Vagina (tissue), 2 donors: ENCODE measurements around the gene SCARB1. TPM values are rescaled to one million over a fixed set of nuclear protein-coding genes. Genes with fewer than 3 reads are reported as not detected.

ENCODE experiments used
- DNase-seq, 2 donors: peaks; one replicate each; pipeline ENCODE4 v3.0.0-alpha.2; 2017; ENCODE audit errors: extremely low spot score in 2 of 2
- H3K27ac ChIP-seq: fragments of 200-600 bp; sonication (generic); one replicate; pipeline ENCODE4 v1.5.1; 2019
- H3K27me3 ChIP-seq: fragments of 200-600 bp; sonication (generic); one replicate; pipeline ENCODE4 v1.5.1; 2019
- H3K36me3 ChIP-seq, 2 donors: fragments of 200-600 bp; sonication (generic); one replicate each; pipeline ENCODE4 v1.5.1; 2017 to 2019
- H3K4me1 ChIP-seq: fragments of 200-600 bp; sonication (generic); one replicate; pipeline ENCODE4 v1.5.1; 2019
- H3K4me3 ChIP-seq, 2 donors: fragments of 200-600 bp; sonication (generic); 1 replicate in 1 of 2; 2 replicates in 1 of 2; pipeline ENCODE4 v1.5.1; 2016 to 2019
- H3K9me3 ChIP-seq: fragments of 200-600 bp; sonication (generic); one replicate; pipeline ENCODE4 v1.5.1; 2019
- CTCF ChIP-seq, 3 experiments: fragments of 450-650 bp in 2 of 3; fragments of 200-600 bp in 1 of 3; sonication (generic) in 1 of 3; IDR thresholded peaks; one replicate each; pipeline ENCODE4 v1.5.1; 2017 to 2019; ENCODE audit warnings: antibody characterized with exemption in 3 of 3, mild to moderate bottlenecking in 2 of 3, moderate library complexity in 2 of 3
- POLR2A ChIP-seq, 2 donors: fragments of 450-650 bp; IDR thresholded peaks; one replicate each; pipeline ENCODE4 v1.6.1; 2017; ENCODE audit warnings: antibody characterized with exemption in 2 of 2, mild to moderate bottlenecking in 2 of 2, moderate library complexity in 2 of 2
- POLR2AphosphoS5 ChIP-seq, 2 donors: sonication (generic); formaldehyde crosslinking; IDR thresholded peaks; one replicate each; pipeline ENCODE4 v1.9.0; 2017; ENCODE audit warnings: antibody characterized with exemption in 2 of 2, mild to moderate bottlenecking in 2 of 2, low read depth in 1 of 2; ENCODE audit not compliant: insufficient read depth in 1 of 2
- intact Hi-C: fragments of 100-400 bp; cut with DNase I; formaldehyde crosslinking; loops from one replicate; pipeline ENCODE4 v1.15.1; 2023
- total RNA-seq: library from RNA; depleted of rRNA; stranded (reverse); fragments of >200 nt; gene quantifications from one replicate; pipeline ENCODE4 v1.2.3, GENCODE V29; 2016

SCARB1 gene
- total RNA-seq, 1 donor from 2014 or later, result 20.6 TPM

DNA sequence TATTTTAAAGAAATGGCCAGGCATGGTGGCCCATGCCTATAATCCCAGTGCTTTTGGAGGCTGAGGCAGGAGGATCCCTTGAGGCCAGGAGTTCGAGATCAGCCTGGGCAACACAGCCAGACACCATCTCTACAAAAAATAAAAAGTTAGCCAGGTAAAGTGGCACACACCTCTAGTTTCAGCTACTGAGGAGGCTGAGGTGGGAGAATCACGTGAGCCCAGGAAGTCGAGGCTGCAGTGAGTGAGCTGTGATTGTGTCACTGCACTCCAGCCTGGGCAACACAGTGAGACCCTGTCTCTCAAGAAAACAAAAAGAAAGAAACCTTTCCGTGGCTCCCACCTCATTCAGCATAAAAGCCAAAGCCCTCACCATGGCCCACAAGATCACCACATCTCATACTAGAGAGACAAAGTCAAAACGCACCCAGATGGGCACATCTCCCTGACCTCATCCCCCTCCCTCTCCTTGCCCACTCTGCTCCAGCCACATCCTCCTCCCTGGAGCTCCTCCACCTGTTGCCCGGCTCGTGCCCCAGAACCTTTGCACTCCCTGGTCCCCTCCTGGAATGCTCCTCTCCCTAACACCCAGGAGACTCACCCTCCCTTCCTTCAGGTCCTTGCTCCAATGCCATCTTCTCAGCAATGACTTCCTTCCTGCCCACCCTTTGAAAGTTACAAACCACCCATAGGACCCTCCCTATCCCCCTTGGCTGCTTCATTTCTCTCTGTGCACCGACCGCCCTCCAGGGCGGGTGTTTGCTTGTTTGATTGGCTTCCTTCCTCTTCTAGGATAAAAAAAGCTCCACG, 4.8 kb upstream of the SCARB1 start:
- no peak for TF ChIP-seq CTCF (IDR thresholded peaks at IDR 0.05)
- TF ChIP-seq POLR2AphosphoS5 (IDR thresholded peaks at IDR 0.05; ENCODE audit: insufficient read depth in 1 of 2, low read depth in 1 of 2), result no peak
- no peak for TF ChIP-seq POLR2A (IDR thresholded peaks at IDR 0.05)
- no peak overlapping the region for H3K4me3 ChIP-seq
- H3K27me3 ChIP-seq, result no peaks in the 10 kb centered on the region
- no peak overlapping the region for H3K27ac ChIP-seq
- H3K36me3 ChIP-seq, result no peaks in the 10 kb centered on the region
- peaks cover 13% of the 10 kb centered on the region for H3K4me1 ChIP-seq
- DNase-seq, result no peak
- H3K9me3 ChIP-seq, result no peaks in the 10 kb centered on the region
- intact Hi-C loops, result no loop called here

- Histone ChIP-seq H3K4me1 (peaks cover 23% of the 10 kb centered on the region), H3K27me3 (no peaks in the 10 kb centered on the region), H3K27ac (no peak overlapping the region), H3K36me3 (no peaks in the 10 kb centered on the region), H3K4me3 (no peak overlapping the region), H3K9me3 (no peaks in the 10 kb centered on the region)
- intact Hi-C loops, result no loop called here
- no peak for DNase-seq
- no peak for TF ChIP-seq POLR2AphosphoS5 (IDR thresholded peaks at IDR 0.05; ENCODE audit: insufficient read depth in 1 of 2, low read depth in 1 of 2)
- TF ChIP-seq CTCF (IDR thresholded peaks at IDR 0.05), result no peak
- no peak for TF ChIP-seq POLR2A (IDR thresholded peaks at IDR 0.05)
Observed at GRCh38 chr12:124867401-124867930, 3.8 kb upstream of the SCARB1 start.

DNA sequence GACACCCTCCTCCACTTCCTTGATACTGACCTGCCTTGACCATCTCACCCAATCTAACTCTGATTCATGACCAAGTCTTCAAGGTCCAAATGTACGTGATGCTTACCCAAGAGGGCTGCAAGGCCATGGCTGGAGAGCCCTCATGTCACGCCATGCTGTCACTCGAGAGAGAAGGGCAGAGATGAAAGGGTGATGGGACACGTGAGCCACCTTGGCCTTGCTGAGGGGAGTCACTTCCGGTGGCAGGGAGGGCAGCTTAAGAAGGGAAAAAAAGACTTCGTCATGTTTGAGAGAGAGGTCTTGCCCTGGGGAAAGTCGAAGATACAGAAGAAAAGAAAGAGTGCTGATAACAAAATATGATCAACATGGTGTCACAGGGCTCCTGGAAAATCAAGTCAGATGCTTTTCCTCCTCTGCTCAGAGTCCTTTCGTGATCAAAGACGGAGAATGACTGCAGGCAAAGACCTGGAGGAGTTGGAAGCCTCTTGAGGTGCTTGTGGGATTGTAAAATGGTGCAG, 3.3 kb upstream of the SCARB1 start:
- H3K27ac ChIP-seq, result no peak overlapping the region
- H3K4me1 ChIP-seq, result peaks cover 27% of the 10 kb centered on the region
- no peak overlapping the region for H3K4me3 ChIP-seq
- no peak for DNase-seq
- TF ChIP-seq POLR2A (IDR thresholded peaks at IDR 0.05), result no peak
- no peak for TF ChIP-seq CTCF (IDR thresholded peaks at IDR 0.05)
- TF ChIP-seq POLR2AphosphoS5 (IDR thresholded peaks at IDR 0.05; ENCODE audit: insufficient read depth in 1 of 2, low read depth in 1 of 2), result no peak
- H3K9me3 ChIP-seq, result no peaks in the 10 kb centered on the region
- H3K36me3 ChIP-seq, result no peaks in the 10 kb centered on the region
- H3K27me3 ChIP-seq, result no peaks in the 10 kb centered on the region
- intact Hi-C loops, result no loop called here

DNA sequence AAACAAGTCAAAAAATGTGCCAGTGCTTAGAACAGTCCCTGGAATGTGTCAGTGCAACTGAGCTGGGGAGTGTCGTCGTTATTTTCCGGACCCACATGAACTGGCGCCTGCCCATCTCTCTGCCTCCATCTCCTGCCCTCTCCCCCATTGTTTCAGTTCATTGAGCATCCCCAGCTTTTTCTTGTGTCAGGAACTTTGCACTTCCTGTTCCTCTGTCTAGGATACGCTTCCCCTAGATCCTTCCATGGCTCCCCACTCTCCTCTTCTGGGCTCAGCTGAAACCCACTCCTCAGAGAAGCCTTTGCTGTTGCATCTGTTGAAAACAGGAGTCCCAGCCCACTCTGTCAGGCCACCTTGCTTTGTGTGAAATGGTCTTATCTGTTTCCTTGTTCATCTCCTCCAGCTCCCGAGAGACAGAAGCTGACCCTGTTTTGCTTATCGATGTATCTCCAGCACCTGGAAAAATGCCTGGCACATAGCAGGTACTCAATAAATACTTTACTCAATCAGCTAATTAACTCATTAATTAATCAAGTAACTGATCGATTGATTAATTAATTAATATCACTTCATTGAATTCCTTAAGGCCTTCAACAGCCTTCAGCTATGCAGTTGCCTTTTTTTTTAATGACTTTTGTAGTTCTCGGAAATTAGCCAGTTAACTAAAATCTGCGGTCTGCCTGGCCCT, 2.7 kb upstream of the SCARB1 start:
- Histone ChIP-seq H3K27ac (no peak overlapping the region), H3K27me3 (no peaks in the 10 kb centered on the region), H3K36me3 (no peaks in the 10 kb centered on the region), H3K4me3 (no peak overlapping the region), H3K4me1 (peaks cover 27% of the 10 kb centered on the region), H3K9me3 (no peaks in the 10 kb centered on the region)
- no peak for DNase-seq
- TF ChIP-seq POLR2AphosphoS5 (IDR thresholded peaks at IDR 0.05; ENCODE audit: insufficient read depth in 1 of 2, low read depth in 1 of 2) (no peak), POLR2A (IDR thresholded peaks at IDR 0.05) (no peak), CTCF (IDR thresholded peaks at IDR 0.05) (no peak)
- intact Hi-C loops, result no loop called here
